DOHH2 (cell line): ENCODE results near the gene MRPL46.
A peak's percentile ranks its signal among the peaks of the same experiment; 100 is the strongest.

Experiments used
- EZH2phosphoT487 ChIP-seq: fragments of 200-600 bp; sonication (generic); IDR thresholded peaks from 2 replicates; pipeline ENCODE4 v1.6.1; 2017; ENCODE audit warnings: borderline replicate concordance, mild to moderate bottlenecking, antibody characterized with exemption, low read length, moderate library complexity, mixed read lengths
- TF ChIP-seq, protein P1 (sequence below): fragments of 200-600 bp; sonication (generic); IDR thresholded peaks from one replicate; pipeline ENCODE4 v1.5.1; 2014; ENCODE audit warnings: antibody characterized with exemption, mild to moderate bottlenecking, low read depth, low read length; ENCODE audit not compliant: poor library complexity, severe bottlenecking

DNA sequence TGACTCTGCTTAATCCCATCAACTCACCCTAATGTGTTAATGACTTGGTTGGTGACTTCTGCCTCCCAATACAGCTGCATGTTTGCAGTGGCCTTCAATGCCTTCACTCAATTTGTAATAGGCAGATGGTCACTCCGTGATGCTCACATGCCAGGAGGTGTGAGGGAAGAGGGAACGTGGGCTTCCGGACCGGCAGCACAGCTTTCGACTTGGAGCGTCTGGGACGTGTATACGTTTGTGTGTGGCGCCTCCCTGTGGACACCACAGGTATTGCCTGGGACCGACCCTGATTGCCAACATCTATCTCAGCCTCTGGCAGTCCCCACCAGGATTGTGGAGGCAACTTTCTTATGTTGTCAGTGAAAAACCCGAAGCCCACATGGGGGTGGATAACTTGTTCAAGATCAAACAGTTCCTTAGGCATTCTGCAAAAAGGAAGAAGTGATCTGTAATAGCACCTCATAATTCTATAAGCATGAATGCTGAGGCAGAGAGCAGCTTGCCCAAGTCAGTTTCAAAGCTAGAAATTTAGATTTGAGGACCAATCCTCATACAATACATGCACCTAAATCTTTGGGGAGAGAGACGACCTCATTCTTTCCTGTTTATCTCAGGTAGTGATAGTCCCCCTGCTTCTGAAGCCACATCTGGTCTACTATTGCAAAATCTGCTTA lies 16.9 kb downstream of the MRPL46 start:
- TF ChIP-seq, protein P1, sequence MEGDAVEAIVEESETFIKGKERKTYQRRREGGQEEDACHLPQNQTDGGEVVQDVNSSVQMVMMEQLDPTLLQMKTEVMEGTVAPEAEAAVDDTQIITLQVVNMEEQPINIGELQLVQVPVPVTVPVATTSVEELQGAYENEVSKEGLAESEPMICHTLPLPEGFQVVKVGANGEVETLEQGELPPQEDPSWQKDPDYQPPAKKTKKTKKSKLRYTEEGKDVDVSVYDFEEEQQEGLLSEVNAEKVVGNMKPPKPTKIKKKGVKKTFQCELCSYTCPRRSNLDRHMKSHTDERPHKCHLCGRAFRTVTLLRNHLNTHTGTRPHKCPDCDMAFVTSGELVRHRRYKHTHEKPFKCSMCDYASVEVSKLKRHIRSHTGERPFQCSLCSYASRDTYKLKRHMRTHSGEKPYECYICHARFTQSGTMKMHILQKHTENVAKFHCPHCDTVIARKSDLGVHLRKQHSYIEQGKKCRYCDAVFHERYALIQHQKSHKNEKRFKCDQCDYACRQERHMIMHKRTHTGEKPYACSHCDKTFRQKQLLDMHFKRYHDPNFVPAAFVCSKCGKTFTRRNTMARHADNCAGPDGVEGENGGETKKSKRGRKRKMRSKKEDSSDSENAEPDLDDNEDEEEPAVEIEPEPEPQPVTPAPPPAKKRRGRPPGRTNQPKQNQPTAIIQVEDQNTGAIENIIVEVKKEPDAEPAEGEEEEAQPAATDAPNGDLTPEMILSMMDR: peak; percentile 97
- no peak for TF ChIP-seq EZH2phosphoT487
